MM.1S (cell line): ENCODE results near the gene WNT9B.

Experiments
- CTCF ChIP-seq: fragments of 300-600 bp; sonication (generic); IDR thresholded peaks from 2 replicates; pipeline ENCODE4 v1.5.1; 2016; ENCODE audit warnings: antibody characterized with exemption, low read length, mixed read lengths
- EZH2 ChIP-seq: fragments of 300-600 bp; sonication (generic); optimal IDR thresholded peaks from 2 replicates; pipeline ENCODE3; 2017; ENCODE audit warnings: low read depth, mild to moderate bottlenecking, antibody characterized with exemption, low read length, mixed read lengths
- EZH2phosphoT487 ChIP-seq: fragments of 300-600 bp; sonication (generic); IDR thresholded peaks from 2 replicates; pipeline ENCODE4 v1.6.1; 2018; ENCODE audit warnings: antibody characterized with exemption, low read length

GRCh38 chr17:46869296-46869695, 17.9 kb downstream of the WNT9B start:
- no peak for TF ChIP-seq EZH2phosphoT487
- no peak for TF ChIP-seq CTCF
- TF ChIP-seq EZH2: no peak
